Prostate gland (tissue), 2 donors: Measurements from ENCODE around the gene OTUB2.

Experiments used
- POLR2A ChIP-seq: fragments of 450-650 bp; IDR thresholded peaks from one replicate; pipeline ENCODE4 v1.6.1; 2016; ENCODE audit warnings: antibody characterized with exemption, mild to moderate bottlenecking
- POLR2AphosphoS5 ChIP-seq: sonication (generic); formaldehyde crosslinking; IDR thresholded peaks from one replicate; pipeline ENCODE4 v1.6.1; 2017; ENCODE audit warnings: antibody characterized with exemption
- TF ChIP-seq, protein P1 (sequence below), 4 experiments: fragments of 200-600 bp in 2 of 4; fragments of 450-650 bp in 2 of 4; sonication (generic) in 2 of 4; IDR thresholded peaks; 1 replicate in 3 of 4; 2 replicates in 1 of 4; pipeline ENCODE4 v1.5.1; 2016 to 2019; ENCODE audit warnings: antibody characterized with exemption in 4 of 4, mild to moderate bottlenecking in 2 of 4, moderate library complexity in 2 of 4

DNA sequence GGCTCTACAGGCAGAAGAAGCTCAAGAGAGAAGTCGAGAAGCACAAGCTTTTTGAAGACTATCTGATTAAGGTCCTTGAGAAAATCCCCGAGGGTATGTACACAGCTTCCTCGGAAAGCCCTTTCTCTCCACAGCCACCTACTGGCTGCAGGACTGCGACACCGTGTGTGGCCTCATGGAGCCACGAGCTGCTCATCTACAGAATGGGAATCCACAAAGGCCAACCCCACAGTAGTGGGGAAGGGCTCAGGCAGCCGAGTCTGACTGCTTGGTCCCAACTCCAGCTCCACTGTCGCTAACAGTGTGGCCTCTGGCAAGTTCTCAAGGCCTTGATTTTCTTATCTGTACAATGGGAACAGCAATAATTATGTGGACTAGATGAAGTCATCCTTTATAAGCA is 26.6 kb upstream of the OTUB2 start:
- TF ChIP-seq, protein P1, sequence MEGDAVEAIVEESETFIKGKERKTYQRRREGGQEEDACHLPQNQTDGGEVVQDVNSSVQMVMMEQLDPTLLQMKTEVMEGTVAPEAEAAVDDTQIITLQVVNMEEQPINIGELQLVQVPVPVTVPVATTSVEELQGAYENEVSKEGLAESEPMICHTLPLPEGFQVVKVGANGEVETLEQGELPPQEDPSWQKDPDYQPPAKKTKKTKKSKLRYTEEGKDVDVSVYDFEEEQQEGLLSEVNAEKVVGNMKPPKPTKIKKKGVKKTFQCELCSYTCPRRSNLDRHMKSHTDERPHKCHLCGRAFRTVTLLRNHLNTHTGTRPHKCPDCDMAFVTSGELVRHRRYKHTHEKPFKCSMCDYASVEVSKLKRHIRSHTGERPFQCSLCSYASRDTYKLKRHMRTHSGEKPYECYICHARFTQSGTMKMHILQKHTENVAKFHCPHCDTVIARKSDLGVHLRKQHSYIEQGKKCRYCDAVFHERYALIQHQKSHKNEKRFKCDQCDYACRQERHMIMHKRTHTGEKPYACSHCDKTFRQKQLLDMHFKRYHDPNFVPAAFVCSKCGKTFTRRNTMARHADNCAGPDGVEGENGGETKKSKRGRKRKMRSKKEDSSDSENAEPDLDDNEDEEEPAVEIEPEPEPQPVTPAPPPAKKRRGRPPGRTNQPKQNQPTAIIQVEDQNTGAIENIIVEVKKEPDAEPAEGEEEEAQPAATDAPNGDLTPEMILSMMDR (IDR thresholded peaks at IDR 0.05) = no peak
- TF ChIP-seq POLR2A (no peak), POLR2AphosphoS5 (no peak)
